ENCODE measurements around the gene ADAM15. TPM values are rescaled to one million over a fixed set of nuclear protein-coding genes. Genes with fewer than 3 reads are reported as not detected.

The ADAM15 gene
- total RNA-seq, 2 experiments from 2014 or later = 17.2 to 20.1 TPM

DNA sequence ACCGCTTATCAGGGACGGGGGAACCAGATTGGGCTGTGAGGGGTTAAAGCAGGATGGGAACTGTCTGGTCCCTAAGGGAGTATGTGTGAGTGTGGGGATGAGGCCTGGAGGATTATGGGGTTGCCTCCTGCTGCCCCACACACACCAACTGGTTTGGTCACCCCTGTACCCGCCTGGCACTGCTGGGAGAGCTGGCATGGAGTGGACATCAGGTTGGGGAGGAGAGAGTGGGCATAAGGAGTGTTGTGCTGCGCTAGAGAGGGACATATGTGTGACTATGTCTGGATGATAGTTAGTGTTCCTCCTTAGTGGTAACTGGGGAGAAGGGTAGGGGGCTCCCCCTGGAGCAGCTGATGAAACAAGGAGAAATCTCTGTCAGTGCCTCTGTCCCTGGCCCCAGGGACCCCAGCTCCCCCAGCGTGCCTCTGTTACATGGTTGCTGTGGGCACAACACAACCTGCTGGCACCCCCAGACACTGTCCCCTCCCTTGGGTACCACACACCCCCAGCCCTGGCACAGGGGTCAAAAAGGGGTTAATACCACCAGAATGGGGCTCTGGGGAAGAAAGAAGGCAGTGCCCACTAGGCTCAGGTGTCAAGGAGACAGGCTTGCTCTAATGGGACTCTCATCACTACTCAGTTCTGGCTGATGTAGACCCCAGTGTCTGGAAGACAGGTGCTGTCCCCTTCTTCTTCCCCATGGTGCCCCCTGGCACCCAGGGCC, 46.6 kb upstream of the ADAM15 start:
- no peaks in the 10 kb centered on the region for H3K9me3 Mint-ChIP-seq
- H3K4me1 Mint-ChIP-seq (ENCODE audit: low read depth) = peaks cover 62% of the 10 kb centered on the region
- no peak for DNase-seq
- peaks cover 21% of the 10 kb centered on the region for H3K36me3 Mint-ChIP-seq (ENCODE audit: low read depth)
- no peaks in the 10 kb centered on the region for H3K27me3 Mint-ChIP-seq
- ATAC-seq (ENCODE audit: poor library complexity) = no peak
- peak overlapping the region; percentile 99 for H3K4me3 Mint-ChIP-seq
- POLR2A ChIA-PET = interaction anchor here (0.9 to 10.2 kb wide), 3 partner anchors 8 to 68 kb away, joined by 4 to 189 read pairs (median 28); partner anchors contain the start of genes PBXIP1 and PMVK
- TF ChIP-seq, protein P1, sequence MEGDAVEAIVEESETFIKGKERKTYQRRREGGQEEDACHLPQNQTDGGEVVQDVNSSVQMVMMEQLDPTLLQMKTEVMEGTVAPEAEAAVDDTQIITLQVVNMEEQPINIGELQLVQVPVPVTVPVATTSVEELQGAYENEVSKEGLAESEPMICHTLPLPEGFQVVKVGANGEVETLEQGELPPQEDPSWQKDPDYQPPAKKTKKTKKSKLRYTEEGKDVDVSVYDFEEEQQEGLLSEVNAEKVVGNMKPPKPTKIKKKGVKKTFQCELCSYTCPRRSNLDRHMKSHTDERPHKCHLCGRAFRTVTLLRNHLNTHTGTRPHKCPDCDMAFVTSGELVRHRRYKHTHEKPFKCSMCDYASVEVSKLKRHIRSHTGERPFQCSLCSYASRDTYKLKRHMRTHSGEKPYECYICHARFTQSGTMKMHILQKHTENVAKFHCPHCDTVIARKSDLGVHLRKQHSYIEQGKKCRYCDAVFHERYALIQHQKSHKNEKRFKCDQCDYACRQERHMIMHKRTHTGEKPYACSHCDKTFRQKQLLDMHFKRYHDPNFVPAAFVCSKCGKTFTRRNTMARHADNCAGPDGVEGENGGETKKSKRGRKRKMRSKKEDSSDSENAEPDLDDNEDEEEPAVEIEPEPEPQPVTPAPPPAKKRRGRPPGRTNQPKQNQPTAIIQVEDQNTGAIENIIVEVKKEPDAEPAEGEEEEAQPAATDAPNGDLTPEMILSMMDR (IDR thresholded peaks at IDR 0.05) = no peak
- intact Hi-C loops (cut with DNase I, micrococcal nuclease) = loop anchor here in 1 of 2 experiments (5.0 kb wide), 1 partner anchor 58 kb away; the partner anchor contains the start of gene EFNA4
- H3K27me3 ChIP-seq (ENCODE audit: control insufficient read depth in 1 of 2, insufficient read depth in 2 of 2, low read length in 2 of 2) = no peaks in the 10 kb centered on the region
- H3K36me3 ChIP-seq (ENCODE audit: insufficient read depth, low read length) = peaks cover 3% of the 10 kb centered on the region
- no peaks in the 10 kb centered on the region for H3K9me3 ChIP-seq (ENCODE audit: control insufficient read depth in 1 of 2, insufficient read depth in 1 of 2, low read length in 2 of 2)
- H3K4me3 ChIP-seq (ENCODE audit: low read length) = peak overlapping the region; percentile 73
- peaks cover 81% of the 10 kb centered on the region for H3K4me1 ChIP-seq (ENCODE audit: insufficient read depth, low read length)
- peak overlapping the region; percentile 66 to 77 for H3K27ac ChIP-seq (ENCODE audit: low read depth in 1 of 2, low read length in 2 of 2)
- CTCF ChIA-PET = interaction anchor here (1.3 to 13.2 kb wide), 2 partner anchors 8 to 14 kb away, joined by 3 to 159 read pairs; no protein-coding TSS in a partner anchor
- H3K27ac Mint-ChIP-seq = peak overlapping the region; percentile 80

DNA sequence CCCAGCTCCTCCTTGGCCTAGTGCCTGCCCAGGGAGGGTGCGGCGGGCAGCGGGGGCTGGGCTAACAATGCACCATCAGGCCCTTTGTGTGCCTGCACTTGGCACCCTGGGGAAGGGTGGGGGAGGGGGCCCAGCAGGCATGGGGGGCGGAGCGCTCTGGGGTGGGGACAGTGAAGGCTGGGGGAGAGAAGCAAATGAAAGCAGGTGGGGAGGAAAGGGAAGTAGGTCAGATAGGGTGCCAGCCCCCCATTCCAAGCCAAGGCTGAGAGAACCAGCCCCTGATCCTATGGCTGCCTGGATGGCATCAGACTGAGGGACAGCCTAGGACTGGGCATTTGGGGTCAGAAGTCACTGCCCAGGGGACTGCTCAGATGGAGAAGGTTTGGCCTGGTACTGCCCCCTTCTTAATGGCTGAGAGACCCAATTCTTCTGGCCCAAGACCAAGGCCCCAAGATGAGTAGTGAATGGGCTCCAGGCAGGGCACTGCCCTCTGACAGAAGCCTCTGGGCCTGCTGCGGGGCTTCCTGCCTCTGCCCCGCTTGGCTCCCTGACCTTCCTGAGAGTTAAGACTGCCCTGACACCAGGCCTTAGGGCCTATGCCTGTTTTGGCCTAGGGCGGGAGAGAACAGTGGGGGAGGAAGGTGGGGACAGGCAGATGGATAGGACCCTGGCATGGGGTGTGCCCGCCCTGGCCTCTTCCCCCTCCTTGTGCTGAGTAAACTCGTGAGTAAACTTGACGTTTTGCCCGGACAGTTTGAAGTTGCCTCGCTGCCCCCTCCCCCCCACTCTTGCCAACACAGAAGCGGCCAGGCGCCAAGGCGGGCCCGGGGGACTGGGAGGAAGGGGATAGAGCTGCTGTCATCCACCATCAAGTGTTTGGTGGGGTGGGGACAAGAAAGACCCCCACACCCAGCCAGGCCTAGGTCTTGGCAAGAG, 45.8 kb upstream of the ADAM15 start:
- CTCF ChIA-PET = interaction anchor here (0.9 to 13.2 kb wide), 4 partner anchors 12 to 61 kb away, joined by 3 to 159 read pairs (median 17); partner anchors contain the start of gene PYGO2
- DNase-seq = peak in 4 of 14 experiments; percentile 52 to 71 (median 56)

More for the DNA sequence above, 45.8 kb upstream of the ADAM15 start:
- peaks cover 62% of the 10 kb centered on the region for H3K4me1 Mint-ChIP-seq (ENCODE audit: low read depth)
- peak overlapping the region; percentile 66 to 77 for H3K27ac ChIP-seq (ENCODE audit: low read depth in 1 of 2, low read length in 2 of 2)
- peak overlapping the region; percentile 99 for H3K4me3 Mint-ChIP-seq
- H3K27me3 ChIP-seq (ENCODE audit: control insufficient read depth in 1 of 2, insufficient read depth in 2 of 2, low read length in 2 of 2) = no peaks in the 10 kb centered on the region
- peak overlapping the region; percentile 73 for H3K4me3 ChIP-seq (ENCODE audit: low read length)
- H3K4me1 ChIP-seq (ENCODE audit: insufficient read depth, low read length) = peaks cover 81% of the 10 kb centered on the region
- POLR2A ChIA-PET = interaction anchor here (1.6 to 10.2 kb wide), 5 partner anchors 7 to 68 kb away, joined by 9 to 189 read pairs (median 28); partner anchors contain the start of genes FLAD1, PBXIP1 and PMVK
- no peaks in the 10 kb centered on the region for H3K9me3 ChIP-seq (ENCODE audit: control insufficient read depth in 1 of 2, insufficient read depth in 1 of 2, low read length in 2 of 2)
- H3K36me3 ChIP-seq (ENCODE audit: insufficient read depth, low read length) = peaks cover 3% of the 10 kb centered on the region
- peaks cover 29% of the 10 kb centered on the region for H3K36me3 Mint-ChIP-seq (ENCODE audit: low read depth)
- H3K27ac Mint-ChIP-seq = peak overlapping the region; percentile 80
- no peaks in the 10 kb centered on the region for H3K9me3 Mint-ChIP-seq
- intact Hi-C loops (cut with DNase I, micrococcal nuclease) = no loop called here
- TF ChIP-seq, protein P1 (IDR thresholded peaks at IDR 0.05) = no peak
- ATAC-seq (ENCODE audit: poor library complexity) = no peak
- no peaks in the 10 kb centered on the region for H3K27me3 Mint-ChIP-seq

Data from CD4-positive, alpha-beta T cell (primary cell).